Measurements from ENCODE around the gene CTNNA2. TPM values are rescaled to one million over a fixed set of nuclear protein-coding genes. Genes with fewer than 3 reads are reported as not detected.

Gene CTNNA2
- total RNA-seq, 1 experiment from 2014 or later = not detected

- Histone ChIP-seq H3K4me3 (no peak overlapping the region), H3K27ac (no peak overlapping the region), H3K4me1 (replicated peaks; ENCODE audit: insufficient read depth) (no peaks in the 10 kb centered on the region), H3K9me3 (ENCODE audit: insufficient read depth, low read depth) (no peaks in the 10 kb centered on the region), H3K9me2 (ENCODE audit: insufficient read depth) (no peaks in the 10 kb centered on the region), H2AFZ (no peak overlapping the region), H3F3A (ENCODE audit: insufficient read depth, low read depth) (no peaks in the 10 kb centered on the region), H4K20me1 (ENCODE audit: insufficient read depth) (no peaks in the 10 kb centered on the region), H3K79me2 (ENCODE audit: low read depth) (no peaks in the 10 kb centered on the region), H3K4me2 (no peak overlapping the region), H3K36me3 (ENCODE audit: low read depth) (no peaks in the 10 kb centered on the region), H3K27me3 (ENCODE audit: insufficient read depth, low read depth) (no peaks in the 10 kb centered on the region)
- CTCF ChIA-PET = no interaction called here
- intact Hi-C loops (cut with micrococcal nuclease; ENCODE audit: unreplicated experiment) = no loop called here
- TF ChIP-seq CTCF (conservative IDR thresholded peaks at IDR 0.05) (no peak), EZH2 (IDR thresholded peaks at IDR 0.05; ENCODE audit: low read depth) (no peak)
- no peak for DNase-seq
- POLR2A ChIA-PET (ENCODE audit: unreplicated experiment) = no interaction called here
- BruUV-seq (replicated peaks) = no TSS peak
Observed at GRCh38 chr2:80053522-80054345, 540.9 kb downstream of the CTNNA2 start.

DNA sequence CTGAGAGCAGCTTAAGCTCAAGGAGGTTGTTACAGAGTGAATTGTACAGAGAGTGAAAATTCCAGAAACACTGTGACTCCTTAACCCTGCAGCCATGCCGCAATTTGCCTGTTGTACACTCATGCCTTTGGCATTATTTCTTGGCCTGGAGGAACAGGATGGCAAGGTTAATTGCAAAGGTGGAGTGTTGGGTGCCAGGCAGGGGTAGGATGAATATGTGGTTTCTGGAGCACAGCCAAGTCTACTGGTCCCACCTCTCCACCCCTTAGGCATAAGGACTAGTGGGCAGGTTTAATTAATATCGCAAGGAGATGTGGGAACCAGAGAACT is 541.5 kb downstream of the CTNNA2 start:
- no peaks in the 10 kb centered on the region for H3K9me3 ChIP-seq (ENCODE audit: insufficient read depth, low read depth)
- no peaks in the 10 kb centered on the region for H4K20me1 ChIP-seq (ENCODE audit: insufficient read depth)
- no peaks in the 10 kb centered on the region for H3K9me2 ChIP-seq (ENCODE audit: insufficient read depth)
- H3K27me3 ChIP-seq (ENCODE audit: insufficient read depth, low read depth) = no peaks in the 10 kb centered on the region
- H3K4me1 ChIP-seq (replicated peaks; ENCODE audit: insufficient read depth) = no peaks in the 10 kb centered on the region
- ChIA-PET CTCF (no interaction called here), POLR2A (ENCODE audit: unreplicated experiment) (no interaction called here)
- no peaks in the 10 kb centered on the region for H3K79me2 ChIP-seq (ENCODE audit: low read depth)
- intact Hi-C loops (cut with micrococcal nuclease; ENCODE audit: unreplicated experiment) = no loop called here
- no peak overlapping the region for H3K4me2 ChIP-seq
- no peak for DNase-seq
- no peak overlapping the region for H2AFZ ChIP-seq
- no peaks in the 10 kb centered on the region for H3F3A ChIP-seq (ENCODE audit: insufficient read depth, low read depth)
- H3K36me3 ChIP-seq (ENCODE audit: low read depth) = no peaks in the 10 kb centered on the region
- H3K27ac ChIP-seq = no peak overlapping the region
- BruUV-seq (replicated peaks) = no TSS peak
- no peak overlapping the region for H3K4me3 ChIP-seq
- TF ChIP-seq EZH2 (IDR thresholded peaks at IDR 0.05; ENCODE audit: low read depth) = no peak

DNA sequence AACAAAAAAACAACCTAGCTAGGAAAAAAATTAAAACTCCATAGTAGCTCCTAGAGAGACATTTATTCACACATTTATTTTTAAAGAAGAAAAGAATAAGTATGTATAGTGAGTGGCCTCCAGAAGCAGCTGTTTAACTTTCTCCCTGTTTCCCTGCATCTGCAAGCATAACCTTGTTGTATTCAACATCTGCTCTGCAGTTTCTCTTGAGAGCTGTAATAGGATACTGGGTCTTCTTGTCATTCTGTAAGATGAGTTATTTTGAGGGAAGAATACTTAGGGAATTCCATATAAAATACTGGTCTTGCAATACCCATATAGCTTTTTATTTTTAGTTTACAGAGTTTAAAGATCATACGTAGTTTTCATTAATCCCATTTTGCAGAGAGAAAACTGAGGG is 545.1 kb downstream of the CTNNA2 start:
- H3K9me2 ChIP-seq (ENCODE audit: insufficient read depth) = no peaks in the 10 kb centered on the region
- no TSS peak for BruUV-seq (replicated peaks)
- TF ChIP-seq EZH2 (IDR thresholded peaks at IDR 0.05; ENCODE audit: low read depth) (no peak), CTCF (conservative IDR thresholded peaks at IDR 0.05) (no peak)
- no peaks in the 10 kb centered on the region for H3K27me3 ChIP-seq (ENCODE audit: insufficient read depth, low read depth)
- H3K9me3 ChIP-seq (ENCODE audit: insufficient read depth, low read depth) = no peaks in the 10 kb centered on the region
- no peak overlapping the region for H2AFZ ChIP-seq
- no peak for DNase-seq
- CTCF ChIA-PET = no interaction called here
- no peak overlapping the region for H3K4me3 ChIP-seq
- H3K27ac ChIP-seq = no peak overlapping the region
- no peaks in the 10 kb centered on the region for H3K36me3 ChIP-seq (ENCODE audit: low read depth)
- H3K4me2 ChIP-seq = no peak overlapping the region
- no peaks in the 10 kb centered on the region for H3K4me1 ChIP-seq (replicated peaks; ENCODE audit: insufficient read depth)
- POLR2A ChIA-PET (ENCODE audit: unreplicated experiment) = no interaction called here
- intact Hi-C loops (cut with micrococcal nuclease; ENCODE audit: unreplicated experiment) = no loop called here
- H3K79me2 ChIP-seq (ENCODE audit: low read depth) = no peaks in the 10 kb centered on the region
- H3F3A ChIP-seq (ENCODE audit: insufficient read depth, low read depth) = no peaks in the 10 kb centered on the region
- no peaks in the 10 kb centered on the region for H4K20me1 ChIP-seq (ENCODE audit: insufficient read depth)

GRCh38 chr2:80058562-80058961 is 545.7 kb downstream of the CTNNA2 start:
- Histone ChIP-seq H3K36me3 (ENCODE audit: low read depth) (no peaks in the 10 kb centered on the region), H3K27ac (no peak overlapping the region), H4K20me1 (ENCODE audit: insufficient read depth) (no peaks in the 10 kb centered on the region), H3K4me3 (no peak overlapping the region), H3K9me2 (ENCODE audit: insufficient read depth) (no peaks in the 10 kb centered on the region), H3K4me1 (replicated peaks; ENCODE audit: insufficient read depth) (no peaks in the 10 kb centered on the region), H3K9me3 (ENCODE audit: insufficient read depth, low read depth) (no peaks in the 10 kb centered on the region), H3K4me2 (no peak overlapping the region), H3K79me2 (ENCODE audit: low read depth) (no peaks in the 10 kb centered on the region), H3F3A (ENCODE audit: insufficient read depth, low read depth) (no peaks in the 10 kb centered on the region), H2AFZ (no peak overlapping the region), H3K27me3 (ENCODE audit: insufficient read depth, low read depth) (no peaks in the 10 kb centered on the region)
- intact Hi-C loops (cut with micrococcal nuclease; ENCODE audit: unreplicated experiment) = no loop called here
- CTCF ChIA-PET = no interaction called here
- no TSS peak for BruUV-seq (replicated peaks)
- no peak for DNase-seq
- TF ChIP-seq CTCF (conservative IDR thresholded peaks at IDR 0.05) (no peak), EZH2 (IDR thresholded peaks at IDR 0.05; ENCODE audit: low read depth) (no peak)
- POLR2A ChIA-PET (ENCODE audit: unreplicated experiment) = no interaction called here

Measured in PC-9 (cell line).